Astrocyte of the cerebellum (primary cell): ENCODE data around the gene NSFL1C.
A peak's percentile ranks its signal among the peaks of the same experiment; 100 is the strongest.

ENCODE experiments used
- DNase-seq: peaks from one replicate; pipeline ENCODE4 v3.0.0-alpha.2; 2011; ENCODE audit warnings: low read depth
- H3K4me3 ChIP-seq: 2 replicates; pipeline ENCODE4 v1.5.1; 2011; ENCODE audit warnings: mild to moderate bottlenecking, low read depth, low read length, moderate library complexity
- CTCF ChIP-seq: IDR thresholded peaks from 2 replicates; pipeline ENCODE4 v1.5.1; 2012; ENCODE audit warnings: low read length, low read depth, moderate library complexity, mild to moderate bottlenecking; ENCODE audit errors: missing control alignments
- in situ Hi-C: cut with HindIII; loops from 2 replicates; pipeline ENCODE4 v1.10.0; 2017; ENCODE audit warnings: low sequenced_read_pairs

Gene NSFL1C

GRCh38 chr20:1446536-1446935 lies 20.1 kb downstream of the NSFL1C start:
- in situ Hi-C loops = no loop called here
- no peak for DNase-seq
- TF ChIP-seq CTCF = no peak

GRCh38 chr20:1443085-1443484 lies 23.6 kb downstream of the NSFL1C start:
- TF ChIP-seq CTCF = no peak
- H3K4me3 ChIP-seq = no peak overlapping the region
- no peak for DNase-seq
- in situ Hi-C loops = no loop called here

More at GRCh38 chr20:1446536-1446935, 20.1 kb downstream of the NSFL1C start:
- H3K4me3 ChIP-seq = no peak overlapping the region

DNA sequence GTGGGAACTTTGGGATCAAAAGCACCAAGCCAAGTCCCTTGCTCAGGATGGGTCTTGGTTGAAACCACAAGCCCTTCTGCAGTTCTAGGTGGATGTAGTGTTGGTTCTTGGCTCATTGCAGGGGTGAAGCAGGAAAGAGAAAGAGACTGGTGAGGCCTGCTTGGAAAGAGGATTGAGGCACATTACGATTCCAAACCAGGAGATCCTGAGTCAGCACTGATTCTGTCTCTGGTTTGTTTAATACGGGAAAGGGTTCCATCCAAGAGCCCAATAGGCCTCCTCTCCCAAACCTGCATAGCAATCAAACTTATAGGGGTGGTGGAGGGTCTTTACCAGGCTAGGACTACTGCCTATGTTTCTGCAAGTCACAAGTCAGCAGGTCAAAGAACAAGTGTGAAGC lies 24.3 kb downstream of the NSFL1C start:
- in situ Hi-C loops = no loop called here
- DNase-seq = no peak
- TF ChIP-seq CTCF = no peak
- H3K4me3 ChIP-seq = no peak overlapping the region

DNA sequence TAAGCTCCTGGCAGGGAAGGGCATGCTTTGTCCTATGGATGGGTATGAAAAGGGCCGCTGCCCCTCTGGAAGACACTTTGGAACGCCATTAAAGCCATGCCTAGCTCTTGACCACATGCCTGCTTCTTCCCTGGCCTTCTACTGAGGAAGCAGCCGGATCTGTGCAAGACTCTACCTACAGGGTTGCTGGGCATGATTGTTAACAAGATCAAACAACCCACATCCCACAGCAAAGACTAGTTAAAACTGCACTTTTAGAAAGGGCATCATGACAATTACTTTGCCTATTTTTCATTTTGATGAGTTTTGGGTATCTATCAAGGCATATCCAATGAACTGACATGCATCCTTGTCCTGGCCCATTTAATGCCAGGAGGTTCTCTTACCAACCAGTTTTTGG lies 25.5 kb downstream of the NSFL1C start:
- no peak for DNase-seq
- in situ Hi-C loops = no loop called here
- no peak overlapping the region for H3K4me3 ChIP-seq
- no peak for TF ChIP-seq CTCF

- in situ Hi-C loops = no loop called here
- no peak for DNase-seq
- TF ChIP-seq CTCF = peak; percentile 52
- H3K4me3 ChIP-seq = no peak overlapping the region
Measured at GRCh38 chr20:1440024-1440423, 26.6 kb downstream of the NSFL1C start.

GRCh38 chr20:1438361-1438760 lies 28.3 kb downstream of the NSFL1C start:
- no peak overlapping the region for H3K4me3 ChIP-seq
- in situ Hi-C loops = loop anchor here (5.0 kb wide), 1 partner anchor 116 kb away; no protein-coding TSS in a partner anchor
- DNase-seq = no peak
- no peak for TF ChIP-seq CTCF
